Thyroid gland (tissue), 4 donors: ENCODE measurements around the gene PNMA8B.
"Not testable (repeated sequence)": the region's sequence is repeated elsewhere in the genome, so short reads cannot be mapped to it uniquely, and the experiment has no call there.

ENCODE experiments used
- CTCF ChIP-seq, 6 experiments: fragments of 200-600 bp in 3 of 6; fragments of 450-650 bp in 3 of 6; sonication (generic) in 3 of 6; IDR thresholded peaks; one replicate each; pipeline ENCODE4 v1.5.1; 2016 to 2019; ENCODE audit warnings: antibody characterized with exemption in 6 of 6, mild to moderate bottlenecking in 2 of 6, inconsistent platforms in 1 of 6, moderate library complexity in 1 of 6
- POLR2A ChIP-seq, 2 donors: fragments of 450-650 bp; IDR thresholded peaks; one replicate each; pipeline ENCODE4 v1.6.1; 2017; ENCODE audit warnings: antibody characterized with exemption in 2 of 2, mild to moderate bottlenecking in 2 of 2, moderate library complexity in 1 of 2

- not testable (repeated sequence) for TF ChIP-seq CTCF, POLR2A (IDR thresholded peaks at IDR 0.05)
These were observed 31.1 kb upstream of the PNMA8B start for GRCh38 chr19:46526801-46527200.
